GM18508 (cell line): ENCODE data around the gene CLCC1.
"Not testable (repeated sequence)": the region's sequence is repeated elsewhere in the genome, so short reads cannot be mapped to it uniquely, and the experiment has no call there.

Source experiments
- ATAC-seq: cut with Tn5 transposase; IDR thresholded peaks from one replicate; pipeline ENCODE4 v1.9.1; 2021; ENCODE audit warnings: moderate number of reproducible peaks; ENCODE audit not compliant: insufficient read depth, unreplicated experiment

CLCC1 gene

GRCh38 chr1:108963052-108963686, at the start of gene CLCC1:
Gene CLCC1 (minus strand): TSS chr1:108963484. CDS start chr1:108950437, 13,047 bp downstream.
- ATAC-seq, result peak; percentile 81

GRCh38 chr1:109011335-109011734, 48.1 kb upstream of the CLCC1 start:
- no peak for ATAC-seq

GRCh38 chr1:108996622-108997021, 33.3 kb upstream of the CLCC1 start:
- ATAC-seq, result not testable (repeated sequence)

- ATAC-seq, result no peak
Observed at GRCh38 chr1:108983114-108983513, 19.8 kb upstream of the CLCC1 start.

- ATAC-seq, result no peak
Observed at GRCh38 chr1:108976658-108977057, 13.4 kb upstream of the CLCC1 start.

- ATAC-seq, result no peak
Observed at GRCh38 chr1:108972951-108973350, 9.7 kb upstream of the CLCC1 start.

- ATAC-seq, result no peak
Observed at GRCh38 chr1:108969346-108969745, 6.1 kb upstream of the CLCC1 start.

GRCh38 chr1:108962681-108963051, 618 bp downstream of the CLCC1 start:
- ATAC-seq, result peak; percentile 4

GRCh38 chr1:108961752-108962486, 1.4 kb downstream of the CLCC1 start:
- ATAC-seq, result no peak

- ATAC-seq, result no peak
Observed at GRCh38 chr1:108961198-108961597, 2.1 kb downstream of the CLCC1 start.

GRCh38 chr1:108960719-108961118, 2.6 kb downstream of the CLCC1 start:
- no peak for ATAC-seq

- ATAC-seq, result no peak
Observed at GRCh38 chr1:108957888-108958287, 5.4 kb downstream of the CLCC1 start.

GRCh38 chr1:108955881-108956280, 7.4 kb downstream of the CLCC1 start:
- ATAC-seq, result no peak

GRCh38 chr1:108955111-108955510, 8.2 kb downstream of the CLCC1 start:
- no peak for ATAC-seq

GRCh38 chr1:108953452-108953851, 9.8 kb downstream of the CLCC1 start:
- no peak for ATAC-seq

GRCh38 chr1:108951242-108951641, 12.0 kb downstream of the CLCC1 start:
- no peak for ATAC-seq

- ATAC-seq, result no peak
Observed at GRCh38 chr1:108949044-108949443, 14.2 kb downstream of the CLCC1 start.

- no peak for ATAC-seq
Observed at GRCh38 chr1:108947871-108948525, 15.3 kb downstream of the CLCC1 start.

GRCh38 chr1:108936170-108936569, 27.1 kb downstream of the CLCC1 start:
- ATAC-seq, result no peak

GRCh38 chr1:108933944-108934343, 29.3 kb downstream of the CLCC1 start:
- no peak for ATAC-seq

GRCh38 chr1:108927565-108927964, 35.7 kb downstream of the CLCC1 start:
- not testable (repeated sequence) for ATAC-seq
